GM18909 (cell line): ENCODE measurements around the gene NYAP2.

ENCODE experiments used
- ATAC-seq: cut with Tn5 transposase; IDR thresholded peaks from one replicate; pipeline ENCODE4 v1.9.1; 2021; ENCODE audit warnings: mild to moderate bottlenecking; ENCODE audit not compliant: unreplicated experiment, poor library complexity

The NYAP2 gene

DNA sequence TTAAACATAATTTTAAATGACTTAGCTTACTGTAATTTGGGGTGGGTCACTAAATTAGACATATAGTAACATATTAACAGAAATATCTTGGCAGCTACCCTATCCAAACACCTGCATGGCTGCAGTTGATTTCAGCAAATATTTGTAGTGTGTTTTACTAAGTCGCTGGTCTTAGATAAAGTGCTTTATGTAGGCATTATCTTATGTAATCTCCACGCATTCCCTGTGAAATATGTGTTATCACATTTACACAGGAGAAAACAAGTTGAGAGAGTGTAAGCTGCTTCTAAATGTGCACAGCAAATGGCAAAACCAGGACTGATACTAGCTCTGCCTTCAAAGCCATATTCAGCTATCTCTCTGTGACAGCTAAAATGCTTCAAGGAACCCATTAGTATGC is 72.0 kb downstream of the NYAP2 start:
- no peak for ATAC-seq

DNA sequence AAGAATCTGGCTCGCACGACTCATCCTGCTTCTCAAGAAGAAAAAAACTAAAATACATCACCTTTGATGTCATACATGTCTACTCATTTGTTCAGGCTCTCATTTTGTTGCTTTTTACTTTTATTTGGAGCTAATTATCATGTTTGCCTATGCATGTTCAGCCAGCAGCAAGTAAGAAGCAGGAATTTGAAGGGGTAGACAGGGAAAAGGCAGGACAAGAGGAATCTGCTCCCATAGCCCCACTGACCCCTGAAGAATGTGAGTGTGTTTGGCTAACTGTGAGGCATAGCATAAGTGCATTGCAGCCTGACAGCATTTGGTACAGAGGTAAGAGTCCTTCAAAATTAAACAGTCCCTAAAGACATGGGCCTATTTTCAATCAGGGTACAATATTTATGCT is 72.7 kb downstream of the NYAP2 start:
- no peak for ATAC-seq

DNA sequence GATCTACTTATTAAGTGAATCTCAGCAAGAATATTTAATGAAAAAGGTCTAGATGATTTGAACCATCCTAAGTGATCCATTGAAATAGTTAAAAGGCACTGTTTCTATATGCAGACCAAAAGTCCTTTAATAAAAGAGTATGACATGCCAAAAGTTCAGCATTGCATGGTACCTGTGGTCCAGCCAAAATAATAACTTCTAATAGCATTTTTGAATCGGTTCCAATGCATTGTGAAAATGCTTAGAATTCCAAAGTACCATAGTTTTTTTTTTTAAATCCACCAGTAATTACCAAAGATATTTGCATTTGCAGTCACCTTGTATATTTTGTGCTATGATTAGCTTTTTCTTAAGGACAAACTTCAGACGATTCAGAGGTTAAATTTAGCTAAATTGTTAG is 79.9 kb downstream of the NYAP2 start:
- no peak for ATAC-seq

DNA sequence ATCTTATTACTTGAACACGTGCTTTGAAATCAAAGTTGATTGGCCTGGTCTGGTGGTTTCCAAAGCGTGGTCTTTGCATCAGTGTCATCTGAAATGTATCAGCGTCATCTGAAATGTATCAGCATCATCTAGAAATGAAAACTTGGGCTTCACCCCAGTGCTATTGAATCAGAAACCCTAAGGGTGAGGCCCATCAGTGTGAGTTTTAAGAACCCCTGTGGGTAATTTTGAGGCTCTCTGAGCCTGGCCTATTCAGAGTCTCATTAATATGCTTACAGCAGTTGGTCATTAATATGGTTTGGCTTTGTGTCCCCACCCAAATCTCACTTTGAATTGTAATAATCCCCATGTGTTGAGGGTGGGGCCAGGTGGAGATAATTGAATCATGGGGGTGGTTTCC is 85.2 kb downstream of the NYAP2 start:
- no peak for ATAC-seq

DNA sequence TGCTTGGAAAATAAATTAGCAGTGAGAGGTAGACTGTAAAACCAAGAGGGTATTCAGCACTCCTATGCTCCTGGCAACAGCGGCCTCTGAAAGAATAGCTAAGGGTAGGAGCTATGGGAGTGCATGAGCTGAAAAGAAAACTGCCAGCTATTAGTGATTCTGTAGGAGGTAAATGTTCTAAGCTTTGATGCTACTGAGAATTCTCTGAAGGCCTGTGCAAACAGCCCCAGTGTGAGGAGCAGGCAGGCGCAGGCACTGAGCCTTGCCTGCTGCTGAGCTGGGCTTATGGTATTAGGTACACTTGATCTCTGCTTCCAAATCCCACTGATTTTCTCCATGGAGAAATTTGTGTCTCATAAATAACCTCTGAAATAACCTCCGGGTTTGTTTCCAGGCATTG is 86.7 kb downstream of the NYAP2 start:
- no peak for ATAC-seq

DNA sequence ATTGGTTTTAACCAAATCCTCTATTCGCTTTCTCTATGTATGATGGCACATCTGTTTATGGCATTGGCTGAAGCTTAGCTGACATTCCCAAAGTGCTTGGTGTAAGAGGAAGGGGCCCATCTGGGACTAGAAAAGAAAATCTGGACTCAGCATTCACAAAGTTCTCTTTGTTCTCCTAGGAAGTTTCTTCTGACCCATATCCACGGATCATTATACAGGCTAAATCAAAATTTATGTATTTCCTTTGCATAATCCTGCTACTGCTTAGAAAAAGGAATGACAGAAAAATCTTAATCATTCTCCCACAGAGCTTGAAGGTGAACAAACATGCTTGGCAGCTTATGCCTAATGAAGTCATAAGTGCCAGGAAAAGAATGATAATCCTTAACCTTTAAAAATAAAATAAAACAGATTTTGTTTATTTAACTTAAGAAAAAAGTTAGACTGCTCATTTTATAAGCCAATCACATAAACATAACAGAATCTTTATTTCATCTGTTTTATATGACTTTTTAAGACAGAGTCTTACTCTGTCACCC is 88.4 kb downstream of the NYAP2 start:
- ATAC-seq = no peak

DNA sequence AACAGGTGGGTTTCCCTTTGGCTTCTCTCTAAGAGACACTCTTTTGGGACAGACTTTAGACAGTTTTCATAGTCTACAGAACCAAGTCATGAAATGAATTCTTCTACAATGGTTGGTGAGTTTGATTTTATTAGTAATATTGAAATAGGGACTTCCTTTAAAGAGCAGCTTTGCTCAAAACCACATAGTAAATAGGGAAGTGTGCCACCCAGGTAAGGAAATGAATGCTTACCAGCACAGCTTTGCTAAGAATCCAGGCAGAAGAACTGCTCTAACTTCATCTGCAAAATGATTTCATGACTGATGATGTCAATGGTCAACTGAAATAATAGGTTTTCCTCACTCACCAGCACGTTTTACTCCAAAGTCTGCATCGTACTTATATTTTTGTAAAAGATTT is 89.2 kb downstream of the NYAP2 start:
- no peak for ATAC-seq

DNA sequence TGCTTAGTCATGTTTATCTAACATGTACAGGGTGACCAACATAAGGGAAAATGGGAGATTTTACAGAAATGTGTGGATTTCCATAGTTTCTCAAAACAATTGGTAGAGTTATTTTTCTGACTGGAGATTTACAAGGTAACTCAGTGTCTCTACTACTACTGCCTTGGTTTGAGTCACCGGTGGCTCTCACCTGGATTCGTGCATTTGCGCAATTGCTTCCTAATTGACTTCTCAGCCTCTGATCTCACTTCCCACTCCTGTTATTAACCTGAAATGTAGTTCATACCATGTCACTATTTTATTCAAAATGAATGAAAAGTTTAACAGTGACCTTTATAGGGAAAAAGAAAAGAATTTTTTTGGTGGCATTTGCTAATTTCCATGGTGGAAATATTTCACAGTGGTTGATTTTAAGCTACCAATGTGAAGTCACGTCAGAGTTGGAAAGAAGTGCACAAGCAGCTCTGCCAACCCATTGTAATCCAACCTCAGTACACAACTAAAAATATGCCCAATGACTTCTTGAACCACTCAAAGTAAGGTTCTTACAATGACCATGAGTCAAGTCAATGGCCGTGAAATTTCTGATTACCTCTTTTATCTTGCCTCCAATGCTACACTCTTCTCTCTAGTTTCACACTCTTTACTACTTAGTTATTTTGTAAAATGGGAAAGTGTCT is 94.0 kb downstream of the NYAP2 start:
- ATAC-seq = no peak

DNA sequence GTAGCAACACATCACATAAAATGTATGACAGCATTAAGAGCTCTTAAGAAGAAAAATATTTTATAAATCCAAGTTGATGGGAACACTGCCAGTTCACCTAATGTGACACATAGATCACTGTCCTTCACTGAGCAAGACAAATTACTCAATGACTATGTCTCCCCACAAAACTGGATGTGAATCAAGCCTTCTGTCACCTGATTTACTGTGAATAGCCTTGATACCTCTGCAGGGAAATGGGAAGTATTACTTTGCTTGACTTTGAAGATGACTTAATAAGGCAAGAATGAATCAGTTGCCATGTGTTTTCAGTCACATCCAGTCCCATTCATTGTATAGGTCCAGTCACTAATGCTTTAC is 94.6 kb downstream of the NYAP2 start:
- ATAC-seq = no peak

DNA sequence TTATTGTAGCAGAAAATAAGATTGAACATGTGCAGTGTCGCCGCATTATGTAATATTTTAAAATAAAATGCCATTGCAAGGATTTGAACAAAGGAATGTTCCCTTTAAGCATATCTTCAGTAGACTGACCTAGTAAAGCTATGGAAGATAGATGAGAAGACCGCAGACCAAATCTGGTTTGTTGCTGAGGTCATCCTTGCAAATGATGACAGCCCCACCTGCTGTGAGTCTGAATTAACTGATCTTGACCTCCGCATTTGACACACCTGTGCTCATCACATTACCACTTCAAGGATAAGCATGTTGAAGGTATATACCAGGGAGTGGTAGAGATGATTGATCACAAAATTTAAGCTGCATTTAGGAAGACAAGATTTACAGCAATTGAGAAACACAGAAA is 96.2 kb downstream of the NYAP2 start:
- no peak for ATAC-seq

DNA sequence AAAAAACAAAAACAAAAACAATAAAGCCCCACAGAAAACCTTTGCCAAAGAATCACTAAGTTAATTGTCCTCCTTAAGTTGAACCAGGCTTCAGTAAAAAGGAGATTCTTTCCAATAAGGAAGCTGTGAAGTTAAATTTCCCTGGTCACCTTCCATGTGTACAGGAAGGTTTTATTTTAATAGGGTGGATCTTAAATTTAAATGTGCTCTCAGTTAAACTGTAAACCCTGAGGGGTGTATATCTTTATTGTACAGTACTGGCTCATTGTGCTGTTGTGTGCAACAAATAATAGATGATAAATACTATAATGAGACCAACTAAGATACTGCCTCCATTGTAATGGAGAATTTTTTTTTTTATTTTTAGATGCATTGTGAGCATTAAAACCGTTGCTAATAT is 97.1 kb downstream of the NYAP2 start:
- no peak for ATAC-seq

DNA sequence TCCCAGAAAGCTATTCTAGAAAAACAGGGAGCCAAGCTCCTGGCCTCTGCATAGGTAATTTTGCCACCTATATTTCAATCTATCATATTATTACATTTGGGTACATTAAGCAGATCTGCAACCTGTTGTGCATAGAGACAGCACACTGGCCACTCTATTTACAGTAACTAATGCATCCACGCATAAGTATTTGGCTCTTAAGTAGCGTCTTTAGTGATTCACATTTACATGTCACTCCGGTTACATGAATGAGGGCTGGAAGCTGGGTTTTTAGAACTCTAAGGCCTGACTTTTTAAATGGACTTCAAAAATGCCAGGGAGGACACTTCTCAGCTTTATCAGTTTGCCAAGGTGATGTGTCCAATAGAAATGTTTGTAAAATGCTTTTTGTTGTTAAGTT is 97.7 kb downstream of the NYAP2 start:
- no peak for ATAC-seq

DNA sequence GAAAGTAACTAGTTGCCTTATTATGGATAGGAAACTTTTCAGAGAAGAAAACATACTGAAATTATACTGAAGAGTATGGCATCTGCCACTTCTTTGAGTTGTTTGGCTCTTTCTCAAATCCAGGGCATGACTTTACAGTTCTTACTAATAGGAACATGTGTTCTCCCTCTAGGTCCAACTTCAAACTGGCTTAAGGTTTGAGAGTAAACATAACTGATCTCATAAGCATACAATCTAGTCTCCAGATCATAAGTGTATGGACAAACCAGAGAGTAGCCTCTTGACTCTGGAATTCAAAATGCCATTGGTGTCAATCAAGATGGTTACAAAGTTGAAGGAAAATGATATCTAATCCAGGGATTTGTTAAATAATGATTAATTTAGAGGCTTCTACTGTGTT is 101.5 kb downstream of the NYAP2 start:
- no peak for ATAC-seq

DNA sequence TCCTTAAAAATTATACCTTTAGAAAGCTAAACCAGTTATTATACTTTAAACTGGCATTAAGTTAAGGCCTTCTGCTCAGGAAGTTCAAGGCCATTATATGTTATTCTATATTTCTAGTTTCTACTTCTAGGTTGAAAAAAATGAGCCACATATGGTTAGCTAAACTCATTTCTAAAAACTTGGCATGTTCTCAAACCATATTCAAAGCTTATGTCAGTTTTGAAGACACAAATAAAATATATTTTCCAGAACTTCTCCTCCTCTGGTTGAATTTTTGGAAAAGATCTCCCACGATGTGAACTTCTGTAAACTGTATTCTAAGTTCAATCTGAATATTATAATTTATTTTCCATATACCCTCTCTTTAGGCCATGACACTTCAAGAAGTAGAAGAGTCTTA is 103.5 kb downstream of the NYAP2 start:
- ATAC-seq = no peak

DNA sequence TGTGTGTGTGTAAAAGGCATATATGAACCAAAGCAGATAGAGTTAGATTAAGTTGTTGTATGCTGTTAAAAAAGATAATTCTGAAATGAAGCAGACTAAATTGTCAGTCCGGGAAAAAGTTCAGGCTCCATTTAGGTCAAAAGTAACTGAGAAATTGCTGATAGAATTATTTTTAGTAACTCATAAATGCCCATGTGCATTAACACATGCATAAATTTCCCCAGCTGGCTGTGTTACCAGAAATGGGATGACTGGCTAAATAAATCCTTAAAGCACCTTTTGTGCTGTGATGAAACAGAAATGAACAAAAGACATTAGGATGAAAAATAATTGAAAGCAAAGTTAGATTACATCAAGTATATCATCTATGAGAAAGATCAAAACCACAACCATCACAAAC is 111.3 kb downstream of the NYAP2 start:
- ATAC-seq = no peak

DNA sequence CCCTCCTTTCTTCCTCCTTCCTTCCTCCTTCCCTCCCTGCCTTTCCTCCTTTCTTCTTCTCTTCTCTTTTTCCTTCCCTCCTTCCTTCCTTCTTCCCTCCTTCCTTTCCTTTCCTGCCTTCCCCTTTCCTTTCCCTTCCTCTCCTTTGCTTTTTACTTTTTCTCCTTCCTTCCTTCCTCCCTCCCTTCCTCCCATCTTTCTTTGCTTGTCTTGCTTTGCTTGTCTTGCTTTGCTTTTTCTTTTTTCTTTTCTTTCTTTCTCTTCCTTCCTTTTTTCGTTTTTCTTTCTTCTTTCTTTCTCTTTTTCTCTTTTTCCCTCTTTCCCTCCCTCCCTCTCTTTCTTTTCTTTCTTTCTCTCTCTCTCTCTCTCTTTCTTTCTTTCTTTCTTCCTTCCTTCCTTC is 113.0 kb downstream of the NYAP2 start:
- no peak for ATAC-seq

DNA sequence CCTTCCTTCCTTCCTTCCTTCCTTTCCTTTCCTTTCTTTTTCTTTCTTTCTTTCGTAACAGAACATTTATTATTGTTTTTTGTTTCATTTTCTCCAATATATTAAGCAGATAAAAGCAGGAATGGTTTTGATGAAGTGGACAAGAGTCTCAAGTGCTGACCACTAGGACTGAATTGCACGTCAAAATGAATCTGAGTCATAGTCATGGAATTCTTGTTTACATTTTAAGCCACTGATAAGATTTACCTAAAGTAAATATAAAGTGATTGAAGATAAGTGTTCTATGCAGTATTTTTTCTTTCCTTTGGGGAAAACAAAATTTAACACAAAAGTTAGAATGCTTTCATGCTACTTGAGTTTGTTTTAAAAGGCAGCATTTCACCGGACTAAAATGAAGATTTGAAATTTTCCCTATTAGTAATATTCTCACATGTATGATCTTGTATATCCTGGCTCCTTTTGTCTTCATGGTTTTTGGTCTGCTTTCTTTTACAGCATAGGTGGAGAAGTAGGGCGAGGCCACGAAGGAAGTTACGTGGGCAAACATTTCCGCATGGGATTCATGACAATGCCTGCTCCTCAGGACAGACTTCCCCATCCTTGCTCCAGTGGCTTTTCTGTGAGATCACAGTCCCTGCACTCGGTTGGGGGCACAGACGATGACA is 113.5 kb downstream of the NYAP2 start:
- no peak for ATAC-seq

DNA sequence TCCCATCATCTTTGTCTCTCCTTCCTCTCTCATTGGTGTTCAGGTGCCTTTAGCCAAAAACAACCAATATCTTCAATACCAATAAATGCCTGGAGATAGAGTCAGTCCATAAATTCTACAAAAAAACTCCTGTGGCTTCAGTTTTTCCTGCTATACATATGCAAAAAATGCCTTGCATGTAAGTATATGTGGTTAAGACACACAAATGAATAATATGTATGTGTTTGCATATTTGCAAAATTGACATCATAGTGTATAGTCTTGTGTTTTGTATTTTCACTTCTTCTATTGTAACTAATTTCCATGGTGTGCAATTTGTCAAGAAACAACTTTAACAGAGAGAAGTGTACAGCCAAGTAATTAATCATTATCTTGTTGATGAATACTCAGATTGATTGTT is 115.5 kb downstream of the NYAP2 start:
- ATAC-seq = no peak

DNA sequence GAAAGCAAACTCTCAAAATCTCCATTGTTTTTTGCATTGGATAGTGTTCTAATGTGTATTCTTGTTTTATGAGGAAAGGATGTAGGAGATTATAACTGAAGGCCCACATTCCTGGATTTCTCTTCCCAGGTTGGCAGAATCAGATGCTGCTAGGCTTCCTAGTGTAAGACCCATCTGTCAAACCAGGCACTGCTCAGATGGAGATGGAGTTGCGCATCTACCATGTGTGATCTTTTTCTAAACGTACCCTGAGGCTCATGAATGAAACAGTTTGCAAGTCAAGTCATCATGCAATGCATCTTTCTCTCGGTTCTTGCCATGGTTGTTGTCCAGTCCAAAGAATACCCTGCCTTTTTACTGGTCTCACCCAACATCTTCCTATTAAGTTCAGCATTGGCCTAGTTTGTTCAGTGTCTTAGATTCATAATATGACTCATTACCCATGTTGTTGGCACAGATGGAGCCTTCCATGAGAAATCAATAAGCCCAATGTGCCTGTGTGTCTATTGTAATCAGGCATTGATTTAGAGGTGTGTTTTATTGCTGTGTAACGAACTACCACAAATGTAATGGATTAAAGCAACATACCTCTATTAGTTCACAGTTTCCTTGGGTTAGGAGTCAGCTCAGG is 127.4 kb downstream of the NYAP2 start:
- ATAC-seq = no peak

DNA sequence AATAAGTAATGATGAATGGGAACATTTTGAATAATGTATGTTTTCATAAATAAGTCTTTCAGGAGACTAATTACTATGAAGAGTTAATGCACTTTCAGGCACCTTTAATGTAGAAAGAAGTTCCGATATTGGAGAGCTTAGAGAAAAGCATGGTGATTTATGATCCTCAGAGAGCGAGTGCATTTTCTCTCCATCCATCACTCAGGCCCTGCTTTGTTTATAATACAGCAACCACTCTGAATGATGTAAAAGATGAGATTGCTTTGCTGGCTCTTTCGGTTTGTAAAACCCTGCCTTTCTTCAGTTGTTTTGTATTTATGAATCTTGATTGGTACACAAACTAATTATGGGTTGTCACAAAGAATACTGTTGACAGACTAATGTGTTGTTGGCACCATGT is 132.0 kb downstream of the NYAP2 start:
- ATAC-seq = no peak

DNA sequence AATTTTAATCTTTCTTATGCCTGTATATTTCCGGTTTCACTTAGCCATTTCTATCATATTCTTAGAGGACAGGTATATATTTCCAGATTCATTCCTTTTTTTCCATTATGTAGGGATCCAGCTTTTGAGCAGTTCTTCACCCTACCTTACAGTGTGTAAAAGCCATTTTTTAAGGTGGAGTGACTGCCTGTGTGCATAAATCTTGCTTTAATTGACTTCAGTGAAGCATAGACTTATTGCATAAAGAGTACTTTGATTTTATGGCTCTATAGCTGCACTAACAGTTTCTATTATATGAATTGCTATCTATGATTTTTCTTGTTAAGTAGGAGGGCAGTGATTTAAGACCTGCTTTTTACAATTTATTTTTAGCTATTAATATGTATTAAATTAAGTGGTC is 132.6 kb downstream of the NYAP2 start:
- no peak for ATAC-seq

DNA sequence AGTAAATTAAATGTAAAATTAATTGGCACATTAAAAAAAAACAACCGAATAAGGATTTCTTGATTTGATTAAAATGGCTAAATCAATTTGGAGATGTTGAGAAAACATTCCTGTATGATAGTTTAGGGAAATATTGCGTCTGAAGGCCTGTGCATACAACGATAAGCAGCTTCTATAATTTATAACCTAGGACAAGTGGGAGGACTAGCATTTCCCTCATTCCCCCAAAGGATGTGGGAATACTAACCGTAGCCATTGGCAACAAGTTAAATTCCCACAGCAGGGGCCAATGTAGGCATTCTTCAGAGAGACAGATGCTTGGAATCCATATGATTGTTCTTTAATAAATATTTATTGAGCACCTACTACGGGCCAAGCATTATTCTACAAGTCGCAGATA is 134.5 kb downstream of the NYAP2 start:
- ATAC-seq = no peak
